ENCODE measurements around the gene KIFAP3. TPM values are rescaled to one million over a fixed set of nuclear protein-coding genes. Genes with fewer than 3 reads are reported as not detected.
"Not testable (repeated sequence)": the region's sequence is repeated elsewhere in the genome, so short reads cannot be mapped to it uniquely, and the experiment has no call there.

Gene KIFAP3
- total RNA-seq, 4 donors from 2014 or later: 15.5 to 25.0 (median 18.0) TPM

GRCh38 chr1:170085091-170085490, 10.6 kb upstream of the KIFAP3 start:
- no peak overlapping the region for H3K4me3 ChIP-seq
- H3K9me3 ChIP-seq: no peaks in the 10 kb centered on the region
- no peaks in the 10 kb centered on the region for H3K27me3 ChIP-seq
- ATAC-seq (no peak), DNase-seq (no peak)
- intact Hi-C loops (cut with DNase I; ENCODE audit: low total_unique reads): no loop called here
- no peaks in the 10 kb centered on the region for H3K4me1 ChIP-seq
- no peak overlapping the region for H3K27ac ChIP-seq
- no peaks in the 10 kb centered on the region for H3K36me3 ChIP-seq
- in situ Hi-C loops (cut with MboI; ENCODE audit: low sequenced_read_pairs in 4 of 4): no loop called here
- no peak for TF ChIP-seq CTCF (IDR thresholded peaks at IDR 0.05 in 4 of 5, conservative IDR thresholded peaks at IDR 0.05 in 1 of 5)
- no peak for TF ChIP-seq POLR2A (IDR thresholded peaks at IDR 0.05)

- H3K36me3 ChIP-seq: no peaks in the 10 kb centered on the region
- no peak for TF ChIP-seq CTCF (IDR thresholded peaks at IDR 0.05 in 4 of 5, conservative IDR thresholded peaks at IDR 0.05 in 1 of 5)
- no peak for TF ChIP-seq POLR2A (IDR thresholded peaks at IDR 0.05)
- no peak overlapping the region for H3K4me3 ChIP-seq
- ATAC-seq (no peak), DNase-seq (no peak)
- no peaks in the 10 kb centered on the region for H3K27me3 ChIP-seq
- in situ Hi-C loops (cut with MboI; ENCODE audit: low sequenced_read_pairs in 4 of 4): no loop called here
- intact Hi-C loops (cut with DNase I; ENCODE audit: low total_unique reads): no loop called here
- no peaks in the 10 kb centered on the region for H3K9me3 ChIP-seq
- no peak overlapping the region for H3K27ac ChIP-seq
- H3K4me1 ChIP-seq: peaks cover 2 to 6% of the 10 kb centered on the region in 2 donors
Measured at GRCh38 chr1:170078610-170079189, 4.2 kb upstream of the KIFAP3 start.

GRCh38 chr1:170077926-170078325, 3.4 kb upstream of the KIFAP3 start:
- intact Hi-C loops (cut with DNase I; ENCODE audit: low total_unique reads): no loop called here
- no peaks in the 10 kb centered on the region for H3K27me3 ChIP-seq
- H3K9me3 ChIP-seq: no peaks in the 10 kb centered on the region
- H3K27ac ChIP-seq: no peak overlapping the region
- peaks cover 10 to 14% of the 10 kb centered on the region in 2 donors for H3K4me1 ChIP-seq
- TF ChIP-seq POLR2A (IDR thresholded peaks at IDR 0.05) (no peak), CTCF (IDR thresholded peaks at IDR 0.05 in 4 of 5, conservative IDR thresholded peaks at IDR 0.05 in 1 of 5) (no peak)
- ATAC-seq: no peak
- no peaks in the 10 kb centered on the region for H3K36me3 ChIP-seq
- in situ Hi-C loops (cut with MboI; ENCODE audit: low sequenced_read_pairs in 4 of 4): no loop called here
- H3K4me3 ChIP-seq: no peak overlapping the region
- DNase-seq: no peak

- H3K27ac ChIP-seq; H3K36me3 ChIP-seq; H3K27me3 ChIP-seq; intact Hi-C loops (cut with DNase I; ENCODE audit: low total_unique reads); H3K4me3 ChIP-seq; DNase-seq; H3K9me3 ChIP-seq; in situ Hi-C loops (cut with MboI; ENCODE audit: low sequenced_read_pairs in 4 of 4); ATAC-seq: not testable (repeated sequence)
- H3K4me1 ChIP-seq: peaks cover 12 to 20% of the 10 kb centered on the region in 2 donors
Measured at GRCh38 chr1:170076952-170077351, 2.5 kb upstream of the KIFAP3 start.

- H3K36me3 ChIP-seq: no peaks in the 10 kb centered on the region
- no peak overlapping the region for H3K27ac ChIP-seq
- in situ Hi-C loops (cut with MboI; ENCODE audit: low sequenced_read_pairs in 4 of 4) (no loop called here), intact Hi-C loops (cut with DNase I; ENCODE audit: low total_unique reads) (no loop called here)
- no peaks in the 10 kb centered on the region for H3K27me3 ChIP-seq
- peaks cover 12 to 23% of the 10 kb centered on the region in 2 donors for H3K4me1 ChIP-seq
- H3K9me3 ChIP-seq: no peaks in the 10 kb centered on the region
- TF ChIP-seq CTCF (IDR thresholded peaks at IDR 0.05 in 4 of 5, conservative IDR thresholded peaks at IDR 0.05 in 1 of 5) (no peak), POLR2A (IDR thresholded peaks at IDR 0.05) (no peak)
- ATAC-seq (no peak), DNase-seq (no peak)
- no peak overlapping the region for H3K4me3 ChIP-seq
Measured at GRCh38 chr1:170076199-170076598, 1.7 kb upstream of the KIFAP3 start.
